GM10248 (cell line): ENCODE data around the gene NXPH4.

ENCODE experiments used
- CTCF ChIA-PET: fragments of 300-600 bp; sonication (Branson Sonifier 250); formaldehyde crosslinking; extraction: SDS; loops from one replicate; lab custom pipeline; 2021; ENCODE audit warnings: antibody characterized with exemption; lab: Yijun Ruan, JAX
- POLR2A ChIA-PET: fragments of 350-650 bp; sonication (Branson Sonifier 250); formaldehyde crosslinking; extraction: SDS; loops from one replicate; lab custom pipeline; 2020; ENCODE audit warnings: antibody characterized with exemption; lab: Yijun Ruan, JAX
- DNase-seq: peaks from one replicate; pipeline ENCODE4 v3.0.0; 2012; ENCODE audit errors: extremely low spot score
- TF ChIP-seq, protein P1 (sequence below): IDR thresholded peaks from 2 replicates; pipeline ENCODE4 v1.5.1; 2012; ENCODE audit warnings: mild to moderate bottlenecking, low read depth; ENCODE audit errors: extremely low read depth, missing control alignments, control extremely low read depth

Gene NXPH4

DNA sequence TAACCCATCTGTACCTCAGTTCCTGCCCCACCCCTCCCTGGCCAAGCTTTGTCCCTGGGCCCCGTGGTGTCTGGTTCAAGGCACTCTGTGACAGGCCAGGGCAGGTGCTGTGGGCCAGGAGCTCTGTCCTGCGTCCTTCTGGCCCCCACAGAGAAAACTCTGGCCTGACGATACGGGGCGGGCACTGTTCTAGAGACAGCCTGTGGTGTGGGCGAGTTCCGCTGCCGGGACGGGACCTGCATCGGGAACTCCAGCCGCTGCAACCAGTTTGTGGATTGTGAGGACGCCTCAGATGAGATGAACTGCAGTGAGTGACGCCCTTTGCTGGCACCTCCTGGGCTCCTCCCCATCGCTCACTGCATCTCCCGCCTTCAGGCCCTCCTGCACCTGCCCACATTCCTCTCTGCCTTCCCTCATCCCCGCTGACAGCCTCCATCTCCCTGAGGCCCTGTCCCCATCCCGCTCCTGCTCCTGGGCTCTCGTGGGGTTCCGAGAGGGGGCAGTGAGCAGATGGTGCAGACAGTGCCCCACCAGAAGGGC is 22.8 kb upstream of the NXPH4 start:
- TF ChIP-seq, protein P1, sequence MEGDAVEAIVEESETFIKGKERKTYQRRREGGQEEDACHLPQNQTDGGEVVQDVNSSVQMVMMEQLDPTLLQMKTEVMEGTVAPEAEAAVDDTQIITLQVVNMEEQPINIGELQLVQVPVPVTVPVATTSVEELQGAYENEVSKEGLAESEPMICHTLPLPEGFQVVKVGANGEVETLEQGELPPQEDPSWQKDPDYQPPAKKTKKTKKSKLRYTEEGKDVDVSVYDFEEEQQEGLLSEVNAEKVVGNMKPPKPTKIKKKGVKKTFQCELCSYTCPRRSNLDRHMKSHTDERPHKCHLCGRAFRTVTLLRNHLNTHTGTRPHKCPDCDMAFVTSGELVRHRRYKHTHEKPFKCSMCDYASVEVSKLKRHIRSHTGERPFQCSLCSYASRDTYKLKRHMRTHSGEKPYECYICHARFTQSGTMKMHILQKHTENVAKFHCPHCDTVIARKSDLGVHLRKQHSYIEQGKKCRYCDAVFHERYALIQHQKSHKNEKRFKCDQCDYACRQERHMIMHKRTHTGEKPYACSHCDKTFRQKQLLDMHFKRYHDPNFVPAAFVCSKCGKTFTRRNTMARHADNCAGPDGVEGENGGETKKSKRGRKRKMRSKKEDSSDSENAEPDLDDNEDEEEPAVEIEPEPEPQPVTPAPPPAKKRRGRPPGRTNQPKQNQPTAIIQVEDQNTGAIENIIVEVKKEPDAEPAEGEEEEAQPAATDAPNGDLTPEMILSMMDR = no peak
- ChIA-PET CTCF (interaction anchor here (1.3 to 2.7 kb wide), 3 partner anchors 11 to 21 kb away, joined by 5 to 10 read pairs (median 6); no protein-coding TSS in a partner anchor), POLR2A (no interaction called here)
- no peak for DNase-seq

DNA sequence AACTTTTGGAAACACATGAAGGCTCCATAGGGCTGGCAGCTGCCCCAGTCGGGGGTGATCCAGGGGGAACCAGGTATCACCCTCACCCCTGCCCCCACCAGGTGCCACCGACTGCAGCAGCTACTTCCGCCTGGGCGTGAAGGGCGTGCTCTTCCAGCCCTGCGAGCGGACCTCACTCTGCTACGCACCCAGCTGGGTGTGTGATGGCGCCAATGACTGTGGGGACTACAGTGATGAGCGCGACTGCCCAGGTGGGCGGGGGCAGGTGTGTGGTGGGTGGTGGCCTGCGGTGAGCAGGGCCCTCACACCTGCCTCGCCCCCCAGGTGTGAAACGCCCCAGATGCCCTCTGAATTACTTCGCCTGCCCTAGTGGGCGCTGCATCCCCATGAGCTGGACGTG is 22.3 kb upstream of the NXPH4 start:
- ChIA-PET CTCF (interaction anchor here (1.3 to 2.7 kb wide), 3 partner anchors 12 to 21 kb away, joined by 5 to 10 read pairs (median 6); no protein-coding TSS in a partner anchor), POLR2A (no interaction called here)
- TF ChIP-seq, protein P1 = no peak
- no peak for DNase-seq

DNA sequence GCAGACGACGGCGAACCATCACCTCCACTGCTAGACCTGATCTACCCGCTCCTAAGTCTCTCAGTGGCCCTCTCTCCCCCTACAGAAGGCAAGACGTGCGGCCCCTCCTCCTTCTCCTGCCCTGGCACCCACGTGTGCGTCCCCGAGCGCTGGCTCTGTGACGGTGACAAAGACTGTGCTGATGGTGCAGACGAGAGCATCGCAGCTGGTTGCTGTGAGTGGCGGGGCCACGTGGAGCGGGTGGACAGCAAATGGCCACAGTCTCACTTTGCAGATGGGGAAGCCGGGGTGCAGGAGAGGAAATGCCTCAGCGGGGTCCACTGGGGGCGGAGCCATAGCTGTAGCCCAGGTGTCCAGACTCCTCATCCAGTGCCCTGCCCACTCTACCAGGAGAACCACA is 21.4 kb upstream of the NXPH4 start:
- CTCF ChIA-PET = interaction anchor here (2.7 kb wide), 1 partner anchor 13 kb away, joined by 10 read pairs; no protein-coding TSS in a partner anchor
- POLR2A ChIA-PET = no interaction called here
- DNase-seq = no peak
- TF ChIP-seq, protein P1 = no peak

DNA sequence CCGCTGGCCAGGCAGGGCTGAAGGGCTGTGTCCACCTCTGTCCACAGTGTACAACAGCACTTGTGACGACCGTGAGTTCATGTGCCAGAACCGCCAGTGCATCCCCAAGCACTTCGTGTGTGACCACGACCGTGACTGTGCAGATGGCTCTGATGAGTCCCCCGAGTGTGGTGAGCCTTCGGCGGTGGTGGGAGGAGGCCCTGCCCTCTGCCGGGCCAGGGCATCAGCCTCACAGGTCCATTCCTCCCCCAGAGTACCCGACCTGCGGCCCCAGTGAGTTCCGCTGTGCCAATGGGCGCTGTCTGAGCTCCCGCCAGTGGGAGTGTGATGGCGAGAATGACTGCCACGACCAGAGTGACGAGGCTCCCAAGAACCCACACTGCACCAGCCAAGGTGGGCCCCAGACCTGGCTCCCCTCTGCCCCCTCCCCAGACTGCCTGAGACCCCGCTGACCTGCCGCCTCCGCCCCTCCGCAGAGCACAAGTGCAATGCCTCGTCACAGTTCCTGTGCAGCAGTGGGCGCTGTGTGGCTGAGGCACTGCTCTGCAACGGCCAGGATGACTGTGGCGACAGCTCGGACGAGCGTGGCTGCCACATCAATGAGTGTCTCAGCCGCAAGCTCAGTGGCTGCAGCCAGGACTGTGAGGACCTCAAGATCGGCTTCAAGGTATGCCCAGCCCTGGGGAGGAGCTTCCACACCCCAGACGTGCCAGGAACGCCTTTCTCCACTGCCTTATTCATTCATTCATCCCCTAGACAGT is 20.8 kb upstream of the NXPH4 start:
- ChIA-PET CTCF (interaction anchor here (1.4 to 3.2 kb wide), 2 partner anchors 13 to 18 kb away, joined by 4 to 11 read pairs; no protein-coding TSS in a partner anchor), POLR2A (no interaction called here)
- TF ChIP-seq, protein P1 = no peak
- no peak for DNase-seq

DNA sequence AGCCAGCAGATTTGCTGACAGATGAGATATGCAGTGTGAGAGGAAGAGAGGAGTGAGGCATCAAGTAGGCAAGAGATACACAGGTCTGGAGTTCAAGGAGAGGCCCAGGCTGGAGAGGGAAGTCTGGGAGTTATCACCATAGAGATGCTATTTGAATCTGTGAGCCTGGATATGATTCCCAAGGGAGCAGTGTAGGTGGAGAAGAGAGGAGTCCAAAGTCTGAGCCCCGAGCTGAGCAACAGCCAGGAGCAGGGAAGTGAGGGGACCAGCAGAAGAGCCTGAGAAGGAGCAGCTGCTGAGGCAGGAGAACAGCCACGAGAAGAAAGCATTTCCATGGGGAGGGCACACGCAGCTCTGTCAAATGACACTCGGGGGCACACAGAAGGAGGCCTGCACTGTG is 20.2 kb upstream of the NXPH4 start:
- DNase-seq = no peak
- POLR2A ChIA-PET = no interaction called here
- CTCF ChIA-PET = interaction anchor here (1.4 to 3.2 kb wide), 2 partner anchors 13 to 17 kb away, joined by 4 to 11 read pairs; no protein-coding TSS in a partner anchor
- TF ChIP-seq, protein P1 = no peak

DNA sequence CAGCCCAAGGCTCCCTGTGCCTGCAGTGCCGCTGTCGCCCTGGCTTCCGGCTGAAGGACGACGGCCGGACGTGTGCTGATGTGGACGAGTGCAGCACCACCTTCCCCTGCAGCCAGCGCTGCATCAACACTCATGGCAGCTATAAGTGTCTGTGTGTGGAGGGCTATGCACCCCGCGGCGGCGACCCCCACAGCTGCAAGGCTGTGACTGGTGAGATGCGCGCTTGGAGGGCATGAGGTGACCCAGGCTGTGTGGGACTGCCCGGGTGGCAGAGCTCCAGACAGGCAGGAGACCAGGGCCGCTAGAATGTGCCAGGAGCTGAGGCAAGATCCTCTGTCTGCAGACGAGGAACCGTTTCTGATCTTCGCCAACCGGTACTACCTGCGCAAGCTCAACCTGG is 19.6 kb upstream of the NXPH4 start:
- ChIA-PET POLR2A (no interaction called here), CTCF (interaction anchor here (1.0 to 3.2 kb wide), 3 partner anchors 11 to 16 kb away, joined by 3 to 11 read pairs (median 4); no protein-coding TSS in a partner anchor)
- TF ChIP-seq, protein P1 = no peak
- no peak for DNase-seq
